Measurements from ENCODE around the gene POU6F2.
"Not testable (repeated sequence)": the region's sequence is repeated elsewhere in the genome, so short reads cannot be mapped to it uniquely, and the experiment has no call there.

The POU6F2 gene

DNA sequence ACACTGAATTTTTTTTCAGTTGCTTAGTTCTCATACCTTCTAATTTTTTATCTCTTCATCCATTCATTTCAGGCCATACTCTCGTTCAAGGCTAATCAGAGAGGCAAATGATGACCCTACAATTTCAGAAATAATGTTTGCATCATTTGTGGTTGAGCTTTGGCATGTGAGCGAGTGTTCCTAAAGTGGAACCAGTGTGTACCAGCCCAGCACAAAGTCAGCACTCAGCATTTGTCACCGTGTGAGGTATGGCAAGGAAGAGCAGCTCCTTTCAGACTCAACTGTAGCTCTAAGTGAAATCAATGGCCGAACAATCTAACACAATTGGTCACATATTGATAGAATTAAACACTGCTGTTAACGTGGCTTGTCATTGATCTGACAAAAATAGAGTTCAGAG is 154.6 kb downstream of the POU6F2 start:
- no peak for DNase-seq

DNA sequence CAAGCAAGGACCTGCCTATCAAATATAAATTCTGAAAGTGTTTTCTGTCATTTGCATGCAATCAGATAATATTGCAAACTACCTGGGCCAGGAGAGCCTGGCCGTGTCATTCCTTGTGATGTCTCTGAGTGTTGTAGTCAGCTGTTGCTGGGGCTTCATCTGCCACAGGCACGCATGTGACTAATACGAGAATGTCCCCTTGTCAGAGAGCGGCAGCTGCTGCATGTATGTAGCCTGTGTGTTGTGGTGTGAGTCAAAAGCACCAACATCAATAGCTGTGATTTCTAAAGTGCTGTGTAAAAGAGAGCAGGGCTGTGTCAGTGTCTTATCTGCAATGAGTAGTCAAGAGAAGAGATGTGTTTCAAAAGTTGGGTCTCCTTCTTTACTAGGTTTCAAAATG is 155.4 kb downstream of the POU6F2 start:
- no peak for DNase-seq

DNA sequence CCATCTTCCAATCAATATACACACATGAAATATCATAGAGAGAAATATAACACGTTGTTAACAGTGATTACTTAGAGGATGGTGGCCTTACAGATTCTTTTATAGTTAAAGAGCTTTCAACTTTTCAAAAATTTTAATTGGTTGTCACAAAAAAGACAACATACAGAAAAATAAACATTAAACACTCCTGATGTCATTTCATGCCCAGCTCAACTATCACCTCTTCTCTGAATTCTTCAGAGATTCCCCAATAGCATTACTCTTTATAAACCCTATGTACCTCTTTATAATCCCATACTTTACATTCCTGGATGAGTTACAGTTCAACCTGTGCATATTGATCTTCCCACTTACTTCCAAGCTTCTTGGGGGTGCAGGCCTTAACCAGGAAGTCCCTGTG is 159.8 kb downstream of the POU6F2 start:
- DNase-seq = no peak

DNA sequence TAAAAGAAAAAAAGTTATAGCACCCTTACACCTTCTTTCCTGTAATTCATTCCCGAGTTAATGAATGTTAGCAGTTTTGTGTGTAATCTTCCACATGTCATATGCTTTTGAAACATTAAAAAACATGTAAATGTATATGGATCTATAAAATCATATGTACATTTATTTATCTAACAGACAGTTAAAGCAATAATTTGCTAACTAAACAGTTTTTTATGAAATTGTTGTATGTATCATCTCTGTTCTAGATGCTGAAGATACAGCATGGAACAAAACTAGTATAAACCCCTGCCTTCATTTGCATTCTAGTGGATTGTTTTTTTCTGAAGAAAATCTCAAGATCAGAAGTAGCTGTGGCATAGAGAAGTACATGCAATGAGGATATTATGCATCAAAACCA is 165.0 kb downstream of the POU6F2 start:
- DNase-seq = no peak

DNA sequence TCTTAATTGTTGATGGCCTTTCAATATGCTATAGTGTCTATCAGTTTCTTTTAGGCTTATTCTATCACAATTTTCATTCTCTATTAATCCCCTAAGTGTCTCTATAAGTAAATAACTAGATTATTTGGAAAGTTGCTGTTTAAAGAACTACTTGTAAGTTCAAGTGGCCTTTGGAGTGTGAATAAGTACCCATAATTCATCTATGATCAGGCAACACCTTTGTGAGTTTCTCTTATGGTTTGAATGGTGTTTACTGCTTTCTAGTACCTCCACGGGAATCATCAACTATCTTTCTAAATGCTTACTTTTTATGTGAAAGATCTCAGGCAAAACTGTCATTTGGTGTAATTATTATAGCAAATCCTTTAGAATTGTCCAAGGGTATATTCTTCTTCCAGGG is 166.7 kb downstream of the POU6F2 start:
- no peak for DNase-seq

DNA sequence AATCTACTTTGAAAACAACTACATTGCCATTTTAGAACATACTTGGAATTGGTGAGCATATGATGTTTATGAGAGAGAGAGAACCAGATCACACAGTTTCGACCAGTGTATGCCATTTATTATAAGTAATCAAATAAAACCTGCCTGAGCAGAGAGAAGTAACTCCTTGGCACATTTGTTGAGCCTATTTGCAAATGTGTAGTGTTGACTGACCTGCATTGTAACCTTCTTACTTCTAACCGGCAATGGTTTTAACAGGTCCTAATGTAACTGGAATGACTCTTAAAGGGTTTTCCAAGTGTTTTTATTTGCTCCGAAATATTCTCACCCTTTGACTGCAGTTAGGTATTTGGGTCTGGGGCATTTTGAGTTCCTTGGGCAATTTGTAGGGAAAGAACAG is 167.6 kb downstream of the POU6F2 start:
- no peak for DNase-seq

DNA sequence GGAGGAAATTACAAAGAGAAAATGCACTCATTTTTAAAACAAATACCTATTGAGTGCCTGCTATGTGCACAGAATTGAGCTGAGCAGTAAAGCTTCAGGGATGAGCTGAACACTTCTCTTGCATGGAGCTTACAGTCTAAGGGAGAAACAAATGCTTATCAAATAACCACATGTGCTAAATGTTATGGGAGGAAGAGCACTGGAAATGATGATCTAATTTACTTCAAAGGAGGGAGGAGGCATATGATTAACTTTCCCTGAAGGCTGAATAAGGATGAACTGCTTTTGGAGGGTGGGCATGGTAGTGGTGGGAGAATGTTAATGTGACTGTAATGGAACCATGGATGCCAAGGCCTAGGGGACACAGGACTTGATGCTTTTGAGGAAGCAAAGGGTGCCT is 168.2 kb downstream of the POU6F2 start:
- no peak for DNase-seq

DNA sequence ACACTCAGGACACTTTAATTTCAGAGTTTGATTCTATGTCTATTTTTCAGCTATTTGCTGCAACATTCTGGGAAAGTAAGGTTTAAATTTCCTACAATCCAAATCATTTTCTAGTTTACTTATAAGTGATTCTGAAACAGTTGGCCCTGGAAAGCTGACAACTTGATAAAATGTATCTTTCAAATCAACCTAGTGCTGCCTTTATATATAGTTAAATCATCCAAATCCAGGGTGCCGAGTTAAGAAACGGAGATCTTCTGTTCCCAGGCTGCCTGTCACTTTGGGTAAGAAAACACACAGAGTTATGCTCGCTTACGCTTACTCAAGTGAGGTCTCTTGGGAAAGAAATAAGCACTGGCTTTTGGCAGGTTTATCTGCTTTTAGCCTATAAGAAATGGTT is 175.0 kb downstream of the POU6F2 start:
- no peak for DNase-seq

DNA sequence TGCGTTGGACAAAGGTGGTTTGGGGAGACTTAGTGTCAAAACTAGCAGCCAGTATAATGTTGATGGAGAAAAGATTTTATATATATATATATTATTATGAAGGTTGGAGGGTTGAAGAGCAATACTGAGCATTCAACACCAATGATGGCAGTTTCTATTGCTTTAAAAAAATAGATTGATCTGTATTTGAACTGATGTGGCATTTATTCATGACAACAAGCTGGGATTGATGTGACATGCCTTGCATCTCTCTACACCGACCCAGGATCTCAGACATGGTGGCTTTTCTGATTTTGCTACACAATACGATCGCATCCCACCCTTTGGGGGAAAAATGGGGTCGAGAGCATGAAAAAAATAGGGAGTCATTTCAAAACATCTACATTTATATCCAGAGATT is 175.4 kb downstream of the POU6F2 start:
- no peak for DNase-seq

DNA sequence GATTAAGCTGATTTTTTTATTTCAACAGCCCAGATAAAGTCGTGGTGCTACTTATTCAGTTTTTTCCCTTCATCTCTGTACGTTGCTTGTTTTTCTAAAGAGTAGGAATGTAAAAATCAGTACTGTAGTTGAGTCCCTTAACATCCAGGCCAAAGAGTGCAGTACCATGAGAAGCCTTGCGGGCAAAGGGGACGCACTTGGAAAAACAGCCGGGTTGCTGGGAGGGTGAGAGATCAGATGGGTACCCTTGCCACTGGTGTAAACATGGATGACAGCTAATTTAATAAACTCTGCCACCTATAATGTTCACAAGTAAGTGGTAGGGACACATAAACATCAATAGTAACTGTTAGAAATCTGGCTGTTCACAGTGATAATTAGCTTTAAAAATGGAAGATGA is 175.9 kb downstream of the POU6F2 start:
- peak; percentile 14 for DNase-seq

DNA sequence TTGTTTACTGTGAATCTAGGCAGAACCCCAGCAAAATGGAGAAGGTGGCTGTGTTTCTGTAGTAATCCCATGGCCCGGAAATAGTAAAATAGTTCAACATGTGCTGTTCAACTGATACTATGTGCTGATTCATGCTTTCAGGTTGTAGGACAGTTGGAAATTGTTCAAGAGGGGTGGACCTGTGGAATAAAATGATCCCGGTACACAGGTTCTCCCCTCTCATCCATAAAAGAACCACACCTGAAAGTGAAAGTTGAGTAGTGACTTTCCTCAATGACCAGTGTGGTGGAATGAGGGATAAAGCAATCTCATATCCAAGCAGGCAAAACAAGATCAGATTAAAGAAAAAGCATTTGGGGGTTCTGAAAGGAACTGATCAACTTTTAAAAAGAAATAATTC is 177.1 kb downstream of the POU6F2 start:
- DNase-seq = no peak

DNA sequence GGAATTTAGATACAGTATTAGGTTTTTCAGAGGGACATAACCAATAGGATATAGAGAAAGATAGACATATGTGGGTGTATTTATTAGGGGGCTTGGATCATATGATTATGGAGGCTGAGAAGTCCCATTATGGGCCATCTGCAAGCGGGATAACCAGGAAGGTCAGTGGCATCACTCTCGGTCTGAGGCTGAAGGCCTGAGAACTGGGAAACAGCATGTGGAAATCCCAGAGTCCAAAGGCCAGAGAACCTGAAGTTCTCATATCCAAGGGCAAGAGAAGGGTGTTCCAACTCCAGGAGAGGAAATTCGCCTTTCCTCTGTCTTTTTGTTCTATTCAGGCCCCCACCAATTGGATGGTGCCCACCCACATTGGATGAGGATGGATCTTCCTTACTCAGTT is 180.7 kb downstream of the POU6F2 start:
- DNase-seq = no peak

DNA sequence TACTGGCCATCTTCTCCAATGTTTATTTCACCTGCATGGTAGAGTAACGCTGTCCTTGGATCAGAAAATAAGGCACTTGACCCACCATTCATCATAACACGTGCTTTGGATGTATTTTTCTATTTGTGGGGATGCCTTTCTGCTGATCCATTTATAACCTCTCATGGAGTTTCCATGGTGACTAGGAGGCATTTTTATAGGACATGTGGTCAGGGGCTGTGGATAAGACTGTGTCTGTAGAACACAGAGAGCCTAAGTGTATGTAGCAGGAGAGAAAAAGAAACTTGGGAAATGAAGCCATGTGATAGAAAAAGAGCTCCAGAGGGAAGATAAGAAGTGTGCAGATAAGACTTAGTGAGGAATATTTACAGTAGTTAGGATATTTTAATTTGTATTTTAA is 184.2 kb downstream of the POU6F2 start:
- no peak for DNase-seq

DNA sequence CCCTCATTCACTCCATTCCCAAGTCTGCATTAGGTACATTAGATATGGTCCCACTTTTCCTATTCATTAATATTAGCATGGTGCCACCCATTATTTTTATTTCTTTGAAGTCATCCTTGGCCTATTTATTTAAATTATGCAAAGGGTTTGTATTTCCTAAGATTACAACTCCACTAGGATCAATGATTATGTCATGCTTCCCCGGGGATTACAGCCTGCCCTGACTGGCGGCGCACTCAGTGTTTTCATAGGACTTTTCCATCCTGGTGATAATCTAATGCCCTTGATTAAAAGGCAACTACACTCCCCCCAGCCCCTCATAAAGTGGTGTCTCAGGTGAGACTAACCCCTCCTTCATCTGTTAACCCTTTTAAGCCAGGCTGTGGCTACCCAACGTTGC is 187.2 kb downstream of the POU6F2 start:
- DNase-seq = peak; percentile 81

DNA sequence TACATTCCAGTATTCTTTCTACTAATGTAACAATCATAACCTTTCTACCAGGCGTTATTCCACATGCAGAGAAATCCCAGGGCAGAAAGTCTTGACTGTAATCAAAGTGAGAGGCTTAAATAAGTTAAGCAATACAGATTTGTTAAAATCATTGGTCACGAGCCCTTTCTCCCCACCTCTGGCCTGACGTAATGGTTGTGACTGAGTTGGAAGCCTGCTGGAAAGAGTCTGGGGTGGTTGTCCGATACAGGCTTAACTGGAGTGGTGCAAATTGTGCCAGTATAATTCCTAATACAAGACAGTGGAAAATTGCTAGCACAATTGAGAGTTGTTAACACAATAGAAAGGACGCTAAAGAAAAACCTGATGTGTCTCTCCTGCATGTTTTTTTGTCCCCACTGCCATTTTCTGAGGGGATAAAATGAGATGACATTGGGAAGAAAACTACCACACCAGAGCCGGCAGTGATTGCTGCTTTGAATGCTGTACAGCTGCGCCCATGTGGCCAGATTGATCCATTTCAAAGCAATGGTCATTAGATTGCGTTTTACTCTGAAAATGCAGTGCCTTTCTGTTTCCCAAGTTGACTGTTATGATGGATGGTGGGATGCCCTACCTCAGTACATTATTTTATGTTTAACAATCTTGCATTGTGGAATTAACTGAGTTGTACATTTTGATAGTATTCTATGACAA is 190.8 kb downstream of the POU6F2 start:
- DNase-seq = peak; percentile 3

DNA sequence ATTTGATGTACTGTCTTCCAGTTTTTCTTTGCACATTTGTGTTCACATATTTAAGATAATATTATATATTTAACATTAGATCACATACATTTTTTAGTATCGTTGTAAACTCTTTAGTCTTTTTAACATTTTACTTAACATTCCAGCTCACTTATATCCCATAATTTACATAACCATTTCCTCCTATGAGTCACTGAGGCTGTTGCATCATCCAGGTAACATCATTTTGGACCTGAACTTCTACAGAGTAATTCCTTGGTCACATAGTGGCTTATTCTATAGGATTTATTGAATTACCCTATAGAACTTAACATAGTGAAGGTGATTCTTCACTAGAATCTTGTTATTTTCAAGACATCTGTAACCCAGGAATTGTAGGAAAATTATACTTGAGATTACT is 194.4 kb downstream of the POU6F2 start:
- DNase-seq = no peak

DNA sequence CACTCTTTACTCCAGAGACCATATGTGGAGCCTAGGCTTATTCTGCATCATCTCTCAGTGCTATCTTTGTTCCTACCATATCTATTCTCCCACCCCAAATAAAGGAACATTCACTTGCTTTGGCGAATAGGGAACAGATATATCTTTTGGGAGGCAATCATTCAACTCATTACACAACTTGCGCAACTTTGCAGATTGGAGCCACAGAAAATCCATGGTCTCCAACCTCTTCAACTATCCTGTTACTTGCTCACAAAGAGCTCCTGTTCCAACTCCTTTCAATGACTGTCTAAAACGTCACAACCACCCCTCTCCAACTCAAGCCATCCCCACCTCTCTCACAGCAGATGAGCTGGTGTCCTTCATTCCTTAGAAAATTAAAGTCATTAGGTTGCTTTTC is 203.7 kb downstream of the POU6F2 start:
- DNase-seq = no peak

DNA sequence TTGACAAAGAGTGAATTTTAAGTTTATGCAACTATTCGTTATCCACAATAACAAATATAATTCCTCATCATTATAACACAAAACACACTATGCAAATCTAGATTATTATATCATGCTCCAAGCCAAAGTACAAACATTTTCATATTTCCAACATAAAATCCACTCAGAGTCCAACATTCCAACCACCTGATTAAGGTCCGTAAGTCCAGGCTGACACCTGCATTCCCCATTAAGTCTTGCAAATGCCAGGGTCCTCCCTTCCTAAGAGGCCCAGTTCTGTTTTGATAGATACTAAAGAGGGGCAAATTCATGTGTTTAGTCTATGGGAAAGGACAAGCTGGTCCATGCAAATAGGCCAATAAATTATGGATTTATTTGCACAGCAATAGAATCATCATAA is 206.1 kb downstream of the POU6F2 start:
- no peak for DNase-seq

DNA sequence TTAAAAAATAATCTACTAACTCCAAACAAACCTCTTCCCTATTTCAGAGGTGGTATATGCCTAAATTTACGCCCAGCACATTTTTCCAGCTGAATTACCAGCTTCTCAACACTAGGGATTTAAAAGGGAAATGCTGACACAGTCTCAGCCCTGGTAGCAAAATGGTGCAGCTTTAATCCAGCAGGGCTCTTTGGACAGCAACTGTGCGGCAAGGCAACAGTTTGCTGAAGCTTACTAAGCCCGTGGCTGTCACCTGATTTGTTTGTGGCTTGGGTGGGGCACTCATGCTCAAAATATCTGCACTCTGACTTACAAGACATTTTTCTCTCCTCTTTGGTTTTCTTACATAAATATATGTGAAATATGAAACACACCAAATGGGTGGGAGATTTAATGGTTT is 206.7 kb downstream of the POU6F2 start:
- DNase-seq = peak; percentile 86

DNA sequence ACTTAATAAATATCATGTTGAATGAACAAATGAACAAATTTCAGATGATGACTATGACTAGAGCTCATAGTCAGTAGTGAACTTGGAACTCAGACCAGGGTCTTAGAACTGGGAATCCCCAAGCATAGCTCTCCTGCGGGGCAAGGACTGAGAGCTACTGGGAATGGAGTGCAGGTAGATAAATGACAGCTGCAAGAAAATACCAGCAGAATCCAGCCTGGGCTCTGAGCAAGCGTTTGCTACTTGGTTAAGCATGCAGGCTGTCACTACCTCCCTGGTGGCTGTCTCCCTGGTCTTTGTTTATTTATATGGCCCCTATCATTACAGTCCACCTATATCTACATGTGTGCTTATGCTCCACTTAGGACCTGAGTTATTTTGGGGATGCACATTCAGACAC is 208.4 kb downstream of the POU6F2 start:
- DNase-seq = no peak

DNA sequence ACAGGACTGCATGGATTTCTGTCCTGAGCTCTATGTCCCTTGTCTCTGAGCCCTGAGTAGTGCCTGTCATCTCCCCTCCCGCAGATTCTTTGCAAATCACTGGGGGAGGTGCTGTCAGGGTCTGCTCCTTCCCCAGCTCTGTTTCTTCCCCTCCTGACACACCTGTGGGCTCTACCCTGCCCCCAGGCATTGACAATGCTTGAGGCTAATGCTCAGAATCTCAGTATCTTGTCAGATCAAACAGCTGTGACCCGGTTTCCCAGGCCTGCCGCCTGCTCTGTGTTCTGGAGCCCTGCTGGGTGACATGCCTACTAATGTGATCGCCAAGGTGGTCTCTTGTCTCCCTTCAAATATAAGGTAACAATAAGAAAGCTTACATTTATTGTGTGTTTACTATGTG is 209.0 kb downstream of the POU6F2 start:
- peak; percentile 7 for DNase-seq

DNA sequence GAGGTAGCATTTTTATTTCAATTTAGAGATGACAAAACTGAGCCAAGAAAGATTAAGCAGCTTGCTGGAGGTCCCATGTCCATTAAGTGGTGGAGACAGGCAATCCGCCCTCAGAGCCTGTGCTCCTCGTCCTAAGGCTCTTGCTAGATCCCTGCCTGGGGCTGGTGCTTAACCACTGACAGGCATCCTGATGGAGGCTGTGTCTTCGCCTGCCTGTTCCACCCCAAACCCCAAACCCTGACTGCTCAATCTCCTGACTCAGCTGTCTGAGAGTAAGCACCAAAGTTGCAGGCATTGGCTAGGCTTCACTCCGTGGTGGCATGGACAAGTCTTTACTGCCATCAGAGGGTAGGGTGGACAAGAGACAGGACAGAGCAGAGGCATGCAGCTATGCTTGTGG is 209.4 kb downstream of the POU6F2 start:
- peak; percentile 18 for DNase-seq

DNA sequence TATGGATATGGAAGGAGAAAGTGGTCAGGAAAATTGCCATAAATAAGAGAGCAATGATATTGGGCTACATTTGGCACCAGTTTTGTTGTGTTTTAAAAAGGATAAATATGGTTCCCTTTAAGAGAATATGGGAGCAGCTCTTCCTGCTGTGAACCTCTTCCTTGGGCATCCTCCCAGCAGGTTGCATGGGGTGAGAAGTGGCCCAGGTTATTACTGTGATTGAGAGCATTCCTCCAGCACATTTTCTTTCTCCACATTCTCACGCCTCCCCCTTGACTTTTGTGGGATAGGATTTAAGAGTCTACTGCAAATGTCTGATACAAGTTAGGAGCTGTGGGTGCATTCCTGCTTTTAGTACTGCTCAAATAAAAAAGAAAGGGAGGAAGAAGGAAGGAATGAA is 214.8 kb downstream of the POU6F2 start:
- no peak for DNase-seq

DNA sequence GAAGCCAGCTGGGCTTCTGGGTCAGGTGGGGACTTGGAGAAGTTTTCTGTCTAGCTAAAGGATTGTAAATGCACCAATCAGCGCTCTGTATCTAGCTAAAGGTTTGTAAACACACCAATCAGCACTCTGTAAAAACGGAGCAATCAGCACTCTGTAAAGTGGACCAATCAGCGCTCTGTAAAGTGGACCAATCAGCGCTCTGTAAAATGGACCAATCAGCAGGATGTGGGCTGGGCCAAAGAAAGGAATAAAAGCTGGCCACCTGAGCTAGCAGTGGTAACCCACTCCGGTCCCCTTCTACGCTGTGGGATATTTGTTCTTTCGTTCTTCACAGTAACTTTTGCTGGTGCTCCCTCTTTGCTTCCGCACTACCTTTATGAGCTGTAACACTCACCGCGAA is 216.7 kb downstream of the POU6F2 start:
- DNase-seq = not testable (repeated sequence)

DNA sequence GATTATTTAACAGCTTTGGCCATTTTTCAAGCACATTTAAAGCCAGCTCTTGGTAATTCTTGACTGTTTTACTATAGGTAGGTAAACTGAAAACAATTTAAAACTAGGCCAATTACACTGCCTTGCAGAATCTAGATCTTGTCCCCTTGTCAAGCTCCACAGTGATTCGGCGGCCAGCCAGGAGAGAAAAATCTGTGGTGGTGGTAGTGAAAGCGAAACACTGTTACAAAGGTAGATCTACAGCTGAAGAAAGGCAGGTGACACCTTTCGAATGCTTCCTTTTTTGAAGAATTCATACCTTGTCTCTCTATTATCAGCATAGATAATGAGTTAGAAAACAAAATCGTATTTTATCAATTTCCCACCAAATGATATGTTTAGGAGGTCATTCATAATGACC is 218.3 kb downstream of the POU6F2 start:
- DNase-seq = no peak

DNA sequence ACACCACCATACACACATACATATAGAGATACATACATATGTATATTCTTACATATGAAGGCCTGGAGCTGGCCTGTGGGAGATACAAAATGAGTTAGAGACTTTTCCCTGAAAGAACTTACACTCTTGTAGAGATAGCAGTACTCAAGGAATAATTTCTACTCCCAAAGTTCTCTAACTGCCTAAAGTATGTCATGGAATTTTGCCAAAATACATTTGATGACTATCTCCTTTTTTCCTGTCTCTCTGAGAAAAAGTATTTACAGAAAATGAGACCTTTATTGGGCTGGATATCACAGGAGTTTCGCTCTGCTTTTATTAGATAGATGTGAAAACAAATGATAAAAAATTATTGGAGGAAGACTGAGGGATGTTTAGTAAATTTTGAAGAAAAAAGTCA is 220.1 kb downstream of the POU6F2 start:
- no peak for DNase-seq

All from NCI-H82 (cell line).